Neural progenitor cell (in vitro differentiated cells): ENCODE measurements around the gene ST6GALNAC1. TPM values are rescaled to one million over a fixed set of nuclear protein-coding genes. Genes with fewer than 3 reads are reported as not detected.

Experiments used
- DNase-seq: peaks from one replicate; pipeline ENCODE4 v3.0.0-alpha.2; 2016; ENCODE audit warnings: low spot score
- H2AFZ ChIP-seq: fragments of 200-600 bp; sonication (generic); replicated peaks from 2 replicates; pipeline ENCODE4 v1.6.1; 2016; ENCODE audit warnings: antibody characterized with exemption
- H3F3A ChIP-seq: fragments of 200-600 bp; sonication (generic); 2 replicates; pipeline ENCODE4 v1.6.1; 2016; ENCODE audit warnings: antibody characterized with exemption, low read depth
- H3K27ac ChIP-seq: fragments of 200-600 bp; sonication (generic); 2 replicates; pipeline ENCODE4 v1.5.1; 2016; ENCODE audit warnings: mild to moderate bottlenecking
- H3K27me3 ChIP-seq: fragments of 200-600 bp; sonication (generic); 2 replicates; pipeline ENCODE4 v1.6.1; 2016; ENCODE audit warnings: mild to moderate bottlenecking, moderate library complexity
- H3K36me3 ChIP-seq: fragments of 200-600 bp; sonication (generic); 2 replicates; pipeline ENCODE4 v1.5.1; 2016
- H3K4me1 ChIP-seq: fragments of 200-600 bp; sonication (generic); 2 replicates; pipeline ENCODE4 v1.6.1; 2016; ENCODE audit warnings: mixed run types
- H3K4me2 ChIP-seq: fragments of 200-600 bp; sonication (generic); 2 replicates; pipeline ENCODE4 v1.6.1; 2016
- H3K4me3 ChIP-seq: fragments of 200-600 bp; sonication (generic); 2 replicates; pipeline ENCODE4 v1.5.1; 2016
- H3K79me2 ChIP-seq: fragments of 200-600 bp; sonication (generic); 2 replicates; pipeline ENCODE4 v1.6.1; 2016; ENCODE audit warnings: low read depth
- H3K9ac ChIP-seq: fragments of 200-600 bp; sonication (generic); 2 replicates; pipeline ENCODE4 v1.6.1; 2016
- H3K9me3 ChIP-seq: fragments of 200-600 bp; sonication (generic); 2 replicates; pipeline ENCODE4 v1.5.1; 2016; ENCODE audit warnings: low read depth
- H4K20me1 ChIP-seq: fragments of 200-600 bp; sonication (generic); 2 replicates; pipeline ENCODE4 v1.6.1; 2016; ENCODE audit warnings: low read depth
- H3K27ac Mint-ChIP-seq: 3 replicates; pipeline ENCODE4 v1.8.0; 2021; ENCODE audit warnings: mixed read lengths
- H3K27me3 Mint-ChIP-seq: 2 replicates; pipeline ENCODE4 v1.8.0; 2022; ENCODE audit warnings: low read depth, mild to moderate bottlenecking, inconsistent platforms, moderate library complexity, mixed read lengths; ENCODE audit not compliant: insufficient read depth
- H3K36me3 Mint-ChIP-seq: 3 replicates; pipeline ENCODE4 v1.8.0; 2021; ENCODE audit warnings: mixed read lengths
- H3K4me1 Mint-ChIP-seq: 3 replicates; pipeline ENCODE4 v1.8.0; 2021; ENCODE audit warnings: mixed read lengths
- H3K4me3 Mint-ChIP-seq: 3 replicates; pipeline ENCODE4 v1.8.0; 2021; ENCODE audit warnings: mild to moderate bottlenecking, moderate library complexity, mixed read lengths
- H3K9me3 Mint-ChIP-seq: 3 replicates; pipeline ENCODE4 v1.8.0; 2020; ENCODE audit warnings: mixed read lengths
- CTCF ChIP-seq: fragments of 200-600 bp; sonication (generic); IDR thresholded peaks from 2 replicates; pipeline ENCODE4 v1.5.1; 2017; ENCODE audit warnings: antibody characterized with exemption, mild to moderate bottlenecking
- EZH2 ChIP-seq: fragments of 200-600 bp; sonication (generic); IDR thresholded peaks from 2 replicates; pipeline ENCODE4 v1.6.1; 2017; ENCODE audit warnings: antibody characterized with exemption, mild to moderate bottlenecking, moderate library complexity
- EZH2phosphoT487 ChIP-seq: fragments of 200-600 bp; sonication (generic); IDR thresholded peaks from 2 replicates; pipeline ENCODE4 v1.6.1; 2017; ENCODE audit warnings: antibody characterized with exemption
- total RNA-seq: library from RNA; depleted of rRNA; stranded (reverse); fragments of >200 nt; gene quantifications from 2 replicates; pipeline ENCODE4 v1.2.3, GENCODE V29; 2015; ENCODE audit warnings: low replicate concordance

The ST6GALNAC1 gene
- total RNA-seq, 1 donor from 2014 or later, result not detected

GRCh38 chr17:76675648-76676047, 32.1 kb upstream of the ST6GALNAC1 start:
- peaks cover 8% of the 10 kb centered on the region for H3F3A ChIP-seq
- no peak overlapping the region for H3K4me2 ChIP-seq
- H3K9me3 ChIP-seq, result no peaks in the 10 kb centered on the region
- H4K20me1 ChIP-seq, result no peaks in the 10 kb centered on the region
- no peaks in the 10 kb centered on the region for H3K36me3 ChIP-seq
- H2AFZ ChIP-seq, result no peak overlapping the region
- TF ChIP-seq EZH2phosphoT487 (no peak), CTCF (no peak), EZH2 (no peak)
- peaks cover 3% of the 10 kb centered on the region for H3K27me3 Mint-ChIP-seq
- no peak overlapping the region for H3K4me3 Mint-ChIP-seq
- H3K27me3 ChIP-seq, result no peaks in the 10 kb centered on the region
- no peak overlapping the region for H3K27ac Mint-ChIP-seq
- H3K4me1 ChIP-seq, result peaks cover 5% of the 10 kb centered on the region
- H3K9me3 Mint-ChIP-seq, result no peaks in the 10 kb centered on the region
- H3K36me3 Mint-ChIP-seq, result peaks cover 3% of the 10 kb centered on the region
- H3K4me1 Mint-ChIP-seq, result peaks cover 18% of the 10 kb centered on the region
- H3K4me3 ChIP-seq, result no peak overlapping the region
- DNase-seq, result no peak
- H3K9ac ChIP-seq, result no peak overlapping the region
- H3K79me2 ChIP-seq, result peaks cover 6% of the 10 kb centered on the region
- H3K27ac ChIP-seq, result no peak overlapping the region

DNA sequence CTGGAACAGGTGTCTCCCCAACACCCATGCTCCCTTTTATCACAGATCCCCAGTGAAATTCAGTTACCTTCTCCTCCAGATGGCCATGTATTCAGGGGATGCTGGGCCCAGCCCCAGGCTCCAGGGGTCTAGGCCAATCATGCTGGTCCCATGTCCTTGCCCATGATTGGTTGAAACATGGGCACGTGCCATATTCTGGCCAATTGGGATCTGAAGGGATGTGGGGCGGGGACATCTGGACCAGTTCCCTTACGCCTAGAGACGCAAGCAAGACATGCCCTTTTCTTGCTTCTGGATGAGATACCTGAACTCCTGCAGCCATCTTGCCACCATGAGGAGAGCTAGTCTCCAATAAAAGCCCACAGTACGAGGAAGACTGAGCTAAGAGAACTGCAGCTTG, 31.0 kb upstream of the ST6GALNAC1 start:
- Histone ChIP-seq H3K4me2 (no peak overlapping the region), H3K9me3 (no peaks in the 10 kb centered on the region), H3K27me3 (no peaks in the 10 kb centered on the region), H2AFZ (no peak overlapping the region), H3K4me3 (no peak overlapping the region), H3K9ac (no peak overlapping the region), H3K79me2 (peaks cover 6% of the 10 kb centered on the region), H3K36me3 (no peaks in the 10 kb centered on the region), H3F3A (peaks cover 15% of the 10 kb centered on the region), H3K27ac (no peak overlapping the region), H3K4me1 (peaks cover 9% of the 10 kb centered on the region), H4K20me1 (no peaks in the 10 kb centered on the region)
- peaks cover 3% of the 10 kb centered on the region for H3K27me3 Mint-ChIP-seq
- TF ChIP-seq EZH2phosphoT487, result no peak
- no peak for TF ChIP-seq EZH2
- TF ChIP-seq CTCF, result no peak
- H3K9me3 Mint-ChIP-seq, result no peaks in the 10 kb centered on the region
- DNase-seq, result no peak
- H3K36me3 Mint-ChIP-seq, result peaks cover 3% of the 10 kb centered on the region
- peaks cover 18% of the 10 kb centered on the region for H3K4me1 Mint-ChIP-seq
- H3K4me3 Mint-ChIP-seq, result no peak overlapping the region
- no peak overlapping the region for H3K27ac Mint-ChIP-seq

- no peak for DNase-seq
- Mint-ChIP-seq H3K36me3 (peaks cover 3% of the 10 kb centered on the region), H3K27me3 (peaks cover 5% of the 10 kb centered on the region), H3K9me3 (peaks cover 2% of the 10 kb centered on the region), H3K4me1 (peaks cover 18% of the 10 kb centered on the region), H3K27ac (no peak overlapping the region), H3K4me3 (peak overlapping the region; percentile 39)
- H3K4me2 ChIP-seq, result no peak overlapping the region
- no peak overlapping the region for H2AFZ ChIP-seq
- no peaks in the 10 kb centered on the region for H3K36me3 ChIP-seq
- no peaks in the 10 kb centered on the region for H3K27me3 ChIP-seq
- H3F3A ChIP-seq, result peaks cover 15% of the 10 kb centered on the region
- no peak overlapping the region for H3K4me3 ChIP-seq
- H3K79me2 ChIP-seq, result peaks cover 6% of the 10 kb centered on the region
- no peaks in the 10 kb centered on the region for H3K9me3 ChIP-seq
- no peaks in the 10 kb centered on the region for H4K20me1 ChIP-seq
- no peak overlapping the region for H3K27ac ChIP-seq
- no peak overlapping the region for H3K9ac ChIP-seq
- TF ChIP-seq CTCF (no peak), EZH2 (no peak), EZH2phosphoT487 (no peak)
- peaks cover 9% of the 10 kb centered on the region for H3K4me1 ChIP-seq
Observed at GRCh38 chr17:76673729-76674128, 30.2 kb upstream of the ST6GALNAC1 start.
